NCI-H345 (cell line): ENCODE results near the gene WNT7A.

Experiments
- DNase-seq: peaks from one replicate; lab custom pipeline; 2025; lab: John Stamatoyannopoulos, UW

The WNT7A gene

GRCh38 chr3:13884851-13885703, 5.2 kb upstream of the WNT7A start:
- DNase-seq: peak; percentile 62

DNA sequence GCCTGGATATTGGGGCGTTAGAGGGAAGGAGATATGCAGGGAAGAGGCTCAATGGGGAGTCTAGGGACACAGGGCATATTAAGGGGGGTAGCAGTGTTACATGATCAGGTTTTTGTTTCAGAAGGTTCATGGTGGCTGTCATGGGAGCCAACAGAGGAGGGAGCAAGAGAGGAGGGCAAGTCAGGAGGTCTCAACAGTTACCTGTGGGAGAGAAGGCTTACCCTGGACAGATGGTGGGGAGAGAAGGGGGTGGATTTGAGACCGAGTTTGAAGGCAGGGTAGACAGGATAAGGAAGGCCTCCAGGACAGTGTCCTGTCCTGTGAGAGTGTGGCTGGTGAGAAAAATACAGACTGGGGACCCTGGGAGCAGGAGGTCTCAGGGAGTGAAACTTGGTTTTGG, 3.8 kb upstream of the WNT7A start:
- no peak for DNase-seq

GRCh38 chr3:13882876-13883275, 3.0 kb upstream of the WNT7A start:
- no peak for DNase-seq

DNA sequence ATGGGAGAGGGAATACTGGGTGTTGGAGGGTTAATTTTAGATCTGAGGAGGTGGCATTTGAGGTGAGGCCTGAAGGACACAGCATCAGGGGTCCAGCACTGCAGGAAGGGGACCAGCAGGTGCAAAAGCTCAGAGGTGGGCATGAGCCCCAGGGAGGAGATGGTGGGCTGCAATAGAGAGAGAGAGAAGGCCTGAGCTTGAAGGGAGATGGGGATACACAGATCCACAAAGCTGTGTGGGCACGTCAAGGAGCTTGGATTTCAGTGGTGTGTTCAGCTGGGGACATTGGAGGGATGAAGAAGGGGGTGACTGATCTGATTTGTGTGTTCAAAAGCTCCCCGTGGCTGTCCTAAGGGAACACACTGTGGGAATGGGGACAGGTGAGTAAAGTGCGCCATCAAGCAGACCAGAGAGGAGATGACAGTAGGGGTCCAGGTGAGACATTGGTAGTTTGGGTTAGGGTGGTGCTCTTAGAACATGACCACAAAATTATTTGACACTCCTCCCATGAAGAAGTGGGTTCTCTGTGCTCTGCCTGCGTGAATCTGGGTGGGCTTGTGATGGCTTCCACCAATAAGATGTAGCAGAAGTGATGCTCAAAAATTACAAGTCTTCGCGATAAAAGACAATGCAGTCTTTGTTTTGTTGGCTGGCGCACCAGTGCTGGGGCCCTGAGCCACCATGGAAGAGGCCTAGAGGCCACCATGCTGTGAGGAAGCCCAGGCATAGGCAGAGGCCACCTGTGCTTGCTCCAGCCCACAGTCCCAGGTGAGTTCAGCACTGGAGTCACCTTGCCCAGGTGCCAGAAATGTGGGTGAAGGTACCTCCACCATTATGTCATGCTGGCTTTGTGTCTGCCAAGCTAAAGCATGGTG, 1.9 kb upstream of the WNT7A start:
- no peak for DNase-seq

GRCh38 chr3:13880811-13881156, 913 bp upstream of the WNT7A start:
- DNase-seq: no peak

DNA sequence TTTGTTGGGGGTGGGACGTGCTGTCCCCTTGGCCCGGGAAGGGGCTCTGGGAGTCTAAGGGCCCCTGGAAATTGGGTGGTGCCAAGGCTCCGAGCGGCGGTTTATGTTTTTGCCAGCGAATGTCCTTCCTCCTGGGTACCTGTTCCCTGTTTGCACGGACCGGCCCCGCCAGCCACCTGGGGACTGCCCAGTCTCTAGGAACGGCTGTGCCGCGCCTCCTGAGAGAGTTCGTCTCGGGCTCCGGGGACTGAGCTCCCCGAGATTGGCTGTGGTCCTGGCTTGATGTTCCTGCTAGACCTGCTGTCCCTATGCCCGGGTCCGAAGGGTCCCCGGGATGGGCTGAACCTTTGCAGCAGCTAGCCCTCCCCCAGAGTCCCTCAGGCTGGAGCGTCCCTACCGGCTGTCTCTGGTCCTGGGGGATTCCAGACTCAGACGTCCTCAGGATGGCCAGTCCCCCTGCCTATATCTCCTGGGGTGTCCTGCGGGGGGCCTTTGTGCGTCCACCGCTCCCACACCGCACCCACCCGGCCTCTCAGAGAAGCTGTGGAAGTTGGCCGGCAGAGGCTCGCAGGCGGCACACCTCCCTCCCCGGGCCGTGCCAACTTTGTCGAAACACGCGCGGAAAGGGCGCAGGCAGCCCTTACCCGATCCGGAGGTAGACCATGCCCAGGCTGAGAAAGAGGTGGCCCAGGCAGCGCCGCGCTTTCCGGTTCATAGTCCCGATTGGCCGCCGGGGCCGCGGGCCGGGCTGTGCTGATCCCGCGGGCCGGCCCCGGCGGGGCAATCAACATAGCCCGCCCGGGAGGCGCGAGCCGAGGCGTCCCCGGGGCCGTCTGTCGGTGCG, 547 bp downstream of the WNT7A start:
- DNase-seq: no peak

DNA sequence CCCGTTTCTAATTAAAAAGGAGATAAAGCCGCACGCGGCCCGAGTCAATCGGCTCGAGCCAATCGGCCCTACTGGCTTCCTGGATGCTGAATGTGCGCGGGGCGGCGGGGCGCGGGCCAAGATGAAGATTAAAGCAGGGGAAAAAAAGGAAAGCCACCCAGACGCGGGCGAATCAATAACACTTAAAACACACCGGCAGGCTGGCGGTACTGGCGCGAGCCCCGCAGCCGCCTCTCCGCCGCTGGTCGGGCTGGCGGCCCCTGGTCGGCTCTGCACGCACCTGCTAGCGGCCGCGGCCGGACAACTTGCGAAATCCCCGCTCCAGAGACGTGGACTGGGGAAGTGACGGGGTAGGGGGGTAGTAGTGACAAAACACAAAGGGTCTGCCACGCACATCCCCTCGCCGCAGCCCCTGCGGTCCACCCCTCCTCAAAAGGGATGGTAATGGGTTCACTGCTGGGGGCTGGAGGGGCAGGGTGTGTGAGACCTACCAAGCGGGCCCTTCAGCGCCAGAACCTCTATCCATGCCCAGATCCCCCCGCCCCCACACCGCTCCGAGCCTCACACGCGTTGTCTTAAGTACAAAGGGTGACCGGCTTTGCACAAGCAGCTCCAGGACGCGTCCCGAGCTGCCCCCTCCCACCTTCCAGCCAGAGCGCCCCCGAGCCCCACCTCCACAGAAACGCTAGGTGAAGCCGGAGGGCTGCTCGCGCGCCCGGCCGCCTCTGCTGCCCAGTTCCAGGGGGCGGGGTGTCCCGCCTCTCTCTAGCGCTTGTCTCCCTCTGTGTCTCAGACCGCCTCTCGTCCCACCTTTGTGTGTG, 1.4 kb downstream of the WNT7A start:
- no peak for DNase-seq

GRCh38 chr3:13877911-13878280, 2.0 kb downstream of the WNT7A start:
- no peak for DNase-seq

DNA sequence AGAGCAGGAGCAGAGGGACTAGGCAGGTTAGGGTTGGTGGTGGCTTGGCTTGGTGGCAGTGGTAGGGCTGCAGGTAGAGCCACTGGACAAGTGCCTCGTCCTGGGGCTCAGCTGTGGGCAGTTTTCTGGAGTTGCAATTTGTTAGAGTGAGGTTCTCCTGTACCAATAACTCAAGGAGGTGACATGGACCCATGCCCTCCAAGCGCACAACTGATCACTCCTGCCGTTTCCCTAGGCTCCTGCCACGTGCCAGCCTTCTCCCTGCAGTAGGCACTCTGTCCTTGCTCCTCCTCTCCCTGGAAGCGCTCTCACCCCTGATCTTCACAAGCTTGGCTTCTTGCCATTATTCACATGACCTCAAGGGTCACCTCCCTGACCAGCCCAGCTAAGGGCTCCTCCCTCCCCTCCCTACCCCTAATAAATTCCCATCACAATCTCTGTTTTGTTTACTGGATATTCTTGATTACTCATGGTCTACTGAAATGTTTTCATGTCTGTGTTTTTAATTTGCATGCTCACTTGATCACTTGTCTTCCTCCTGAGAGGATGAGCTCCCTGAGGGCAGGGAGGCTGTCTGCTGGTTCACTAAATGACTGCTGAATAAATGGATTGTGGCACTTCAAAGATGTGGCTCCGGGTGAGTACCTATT, 3.3 kb downstream of the WNT7A start:
- no peak for DNase-seq

- no peak for DNase-seq
Measured at GRCh38 chr3:13874891-13875290, 5.0 kb downstream of the WNT7A start.

DNA sequence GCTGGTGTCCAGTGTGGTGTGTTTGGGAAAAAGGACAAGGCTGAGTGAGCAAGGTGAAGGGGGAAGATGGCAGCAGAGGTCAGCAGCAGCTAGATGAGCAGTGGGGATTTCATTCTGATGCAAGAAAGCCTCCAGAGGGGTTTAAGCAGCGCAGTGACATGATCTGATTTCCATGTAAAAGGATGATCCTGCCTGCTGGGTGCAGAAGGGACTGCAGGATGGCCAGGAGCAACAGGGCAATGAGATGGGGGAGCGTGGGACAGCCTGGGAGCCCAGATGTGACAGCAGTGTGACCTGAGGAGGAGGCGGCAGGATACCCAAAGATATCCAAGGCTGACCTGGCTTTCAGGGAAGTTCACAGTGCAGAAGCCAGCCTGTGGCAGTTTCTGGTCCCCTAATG, 6.1 kb downstream of the WNT7A start:
- no peak for DNase-seq

DNA sequence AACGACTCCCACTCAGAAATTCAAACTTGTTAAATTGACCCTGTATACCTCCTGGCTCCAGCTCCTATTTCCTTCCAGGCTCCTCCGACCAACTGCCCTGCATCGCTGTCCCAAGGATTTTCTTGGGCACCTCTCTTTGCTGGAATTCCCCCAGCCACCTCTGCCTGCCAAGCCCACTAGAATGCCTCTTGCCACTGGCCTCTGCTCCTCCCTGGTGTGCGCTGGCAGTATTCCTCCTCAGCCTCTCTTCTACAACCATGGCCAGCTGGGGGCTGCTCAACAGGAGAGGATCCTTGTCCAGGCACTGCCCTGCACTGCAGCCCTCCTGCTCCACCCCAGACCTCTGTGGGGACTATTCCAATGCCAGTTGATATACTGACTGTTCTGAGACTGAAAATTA, 7.4 kb downstream of the WNT7A start:
- DNase-seq: no peak

DNA sequence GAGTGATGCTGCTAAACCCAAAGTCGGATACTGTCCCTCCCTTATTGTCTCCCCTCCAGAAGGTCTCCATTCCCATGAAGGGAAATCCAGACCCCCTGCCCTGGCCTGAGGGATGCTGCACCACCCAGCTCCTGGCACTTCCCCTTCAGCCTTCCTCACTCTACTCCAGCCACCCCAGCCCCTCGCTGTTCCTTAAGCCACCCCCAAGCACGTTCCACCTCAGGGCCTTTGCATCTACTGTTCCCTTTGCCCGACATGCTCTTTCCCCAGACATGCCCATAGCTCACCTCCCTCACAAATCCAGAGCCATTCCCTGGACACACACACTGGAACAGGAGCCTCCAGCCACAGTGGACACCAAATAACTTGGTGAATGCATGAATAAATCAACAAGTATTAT, 8.1 kb downstream of the WNT7A start:
- DNase-seq: no peak

DNA sequence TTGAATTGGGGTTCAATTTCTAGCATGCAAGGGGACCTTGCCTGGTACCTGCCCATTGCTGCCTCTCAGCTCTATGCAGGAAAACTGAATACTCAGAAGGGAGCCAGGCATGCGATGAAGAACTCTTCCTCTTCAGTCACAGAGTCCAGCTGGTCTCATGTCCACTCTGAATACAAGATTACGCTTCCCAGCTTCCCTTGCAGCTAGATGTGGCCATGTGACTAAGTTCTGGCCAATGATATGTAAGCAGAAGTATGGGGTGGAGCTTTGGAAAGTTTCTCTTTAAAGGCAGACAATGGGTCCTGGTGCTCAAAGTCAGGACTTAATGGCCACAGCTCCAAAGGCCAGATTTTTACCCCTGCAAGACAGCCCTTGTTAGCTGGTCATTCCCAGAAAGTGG, 9.0 kb downstream of the WNT7A start:
- DNase-seq: no peak

DNA sequence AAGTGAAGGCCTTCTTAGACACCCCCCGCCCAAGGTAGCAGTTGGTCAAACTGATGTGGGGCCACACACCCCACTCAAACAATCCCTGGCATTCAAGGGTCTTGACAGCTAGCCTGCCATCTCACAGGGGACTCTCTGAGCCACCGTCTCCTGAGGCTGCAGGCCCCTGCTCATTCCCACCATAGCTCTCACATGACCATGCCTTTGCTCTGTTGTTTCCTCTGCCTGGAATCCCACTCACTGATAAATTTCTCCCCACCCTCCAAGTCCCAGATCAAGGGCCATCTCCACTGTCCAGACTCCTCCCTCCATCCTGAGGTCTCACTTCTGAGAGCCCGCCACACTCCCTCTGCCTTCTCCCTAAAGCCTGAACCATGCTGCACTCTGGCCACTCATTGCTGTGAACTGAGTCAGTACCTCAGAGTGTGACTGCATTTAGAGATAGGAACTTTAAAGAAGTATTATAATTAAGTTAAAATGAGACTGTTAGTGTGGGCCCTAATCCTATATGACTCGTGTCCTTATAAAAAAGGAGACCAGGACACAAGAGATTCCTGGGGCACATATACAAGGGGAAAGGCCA, 10.0 kb downstream of the WNT7A start:
- no peak for DNase-seq

- no peak for DNase-seq
Measured at GRCh38 chr3:13868844-13869724, 10.8 kb downstream of the WNT7A start.

DNA sequence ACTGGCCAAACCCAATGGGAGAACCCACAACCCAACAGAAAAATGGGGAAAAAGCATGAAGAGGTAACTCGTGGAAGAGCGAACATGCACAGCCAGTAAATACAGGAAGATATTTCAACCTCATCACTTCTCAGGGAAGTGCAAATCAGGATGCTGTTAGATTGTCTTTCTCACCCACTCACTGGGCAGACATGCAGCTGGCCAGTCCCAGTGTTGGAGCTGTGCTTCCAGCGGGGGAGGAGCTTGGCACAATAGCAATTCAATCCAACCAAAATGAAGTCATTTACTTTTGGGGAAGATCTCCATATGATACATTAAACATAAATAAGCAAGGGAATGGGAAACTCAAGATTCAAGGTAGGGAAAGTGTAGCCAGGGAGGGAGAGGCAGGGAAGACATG, 12.1 kb downstream of the WNT7A start:
- no peak for DNase-seq

- DNase-seq: peak; percentile 5
Measured at GRCh38 chr3:13866041-13866965, 13.6 kb downstream of the WNT7A start.

DNA sequence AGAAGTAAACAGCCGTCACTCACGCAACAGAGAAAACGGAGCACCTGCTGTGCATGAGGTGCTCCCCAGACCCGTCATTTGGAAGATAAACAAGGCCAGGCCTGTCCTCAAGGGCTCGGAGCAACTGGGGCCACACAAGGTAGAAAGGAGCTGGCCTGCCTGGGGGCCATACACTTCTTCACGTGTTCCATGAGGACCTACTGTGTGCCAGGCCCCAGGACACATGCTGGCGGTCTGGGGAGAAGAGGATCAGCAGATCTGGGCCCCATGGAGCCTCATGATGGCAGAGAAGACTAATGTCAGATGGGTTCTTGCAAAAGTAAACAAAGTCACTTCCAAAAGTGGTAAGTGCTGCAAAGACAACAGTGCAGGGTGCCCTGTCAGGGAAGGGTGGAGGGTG, 14.3 kb downstream of the WNT7A start:
- DNase-seq: no peak
